GM12874 (cell line): ENCODE results near the gene RIPOR2.

Source experiments
- CTCF ChIP-seq: IDR thresholded peaks from 2 replicates; pipeline ENCODE4 v1.5.1; 2011; ENCODE audit warnings: low read depth, mild to moderate bottlenecking, control low read depth, low read length, moderate library complexity; ENCODE audit not compliant: insufficient read depth

The RIPOR2 gene

GRCh38 chr6:24933868-24934401, 1.8 kb downstream of the RIPOR2 start:
- TF ChIP-seq CTCF: peak; percentile 83

- TF ChIP-seq CTCF: no peak
These were observed 2.5 kb downstream of the RIPOR2 start for GRCh38 chr6:24933266-24933665.

- TF ChIP-seq CTCF: no peak
These were observed 2.9 kb downstream of the RIPOR2 start for GRCh38 chr6:24932832-24933231.

GRCh38 chr6:24931718-24932691, 3.8 kb downstream of the RIPOR2 start:
- TF ChIP-seq CTCF: no peak

- no peak for TF ChIP-seq CTCF
These were observed 4.5 kb downstream of the RIPOR2 start for GRCh38 chr6:24931296-24931695.

- no peak for TF ChIP-seq CTCF
These were observed 5.3 kb downstream of the RIPOR2 start for GRCh38 chr6:24930431-24930871.

GRCh38 chr6:24929242-24929641, 6.5 kb downstream of the RIPOR2 start:
- TF ChIP-seq CTCF: no peak
